ENCODE results near the gene PPM1F.
A peak's percentile ranks its signal among the peaks of the same experiment; 100 is the strongest.

The PPM1F gene

GRCh38 chr22:21921729-21922128 lies 30.9 kb downstream of the PPM1F start:
- Histone ChIP-seq H3K4me2 (ENCODE audit: low read length, poor library complexity, severe bottlenecking) (no peak overlapping the region), H4K8ac (ENCODE audit: low read length) (no peak overlapping the region), H2BK5ac (ENCODE audit: low read depth, low read length, poor library complexity, severe bottlenecking) (no peak overlapping the region), H3K27me3 (ENCODE audit: control insufficient read depth in 1 of 2, insufficient read depth in 1 of 2, low read length in 2 of 2) (no peaks in the 10 kb centered on the region), H3K9me3 (ENCODE audit: control insufficient read depth, low read length) (no peaks in the 10 kb centered on the region), H3K4ac (ENCODE audit: low read depth in 1 of 2, low read length in 2 of 2) (no peak overlapping the region), H3K23ac (ENCODE audit: low read length in 2 of 2) (no peak overlapping the region), H2AK5ac (ENCODE audit: low read length, severe bottlenecking) (no peak overlapping the region), H2BK120ac (ENCODE audit: low read depth, low read length) (no peak overlapping the region), H2BK12ac (ENCODE audit: low read length in 2 of 2) (no peak overlapping the region), H3K27ac (ENCODE audit: low read length, poor library complexity, severe bottlenecking) (no peak overlapping the region), H3K18ac (ENCODE audit: low read depth in 1 of 2, low read length in 2 of 2) (no peak overlapping the region), H2AFZ (ENCODE audit: low read depth, low read length) (no peak overlapping the region), H3K36me3 (ENCODE audit: control insufficient read depth in 1 of 2, insufficient read depth in 2 of 2, low read depth in 1 of 2, low read length in 2 of 2) (peaks cover 46 to 54% of the 10 kb centered on the region in 2 experiments), H3K79me1 (replicated peaks; ENCODE audit: low read length, poor library complexity, severe bottlenecking) (peaks cover 9% of the 10 kb centered on the region), H3K14ac (ENCODE audit: low read length in 2 of 2) (no peak overlapping the region), H3K4me1 (ENCODE audit: control insufficient read depth, insufficient read depth, low read depth, low read length) (peaks cover 21% of the 10 kb centered on the region), H3K9ac (ENCODE audit: low read length) (no peak overlapping the region), H4K91ac (ENCODE audit: low read length) (no peak overlapping the region), H3K4me3 (ENCODE audit: insufficient read depth in 1 of 2, low read depth in 1 of 2, low read length in 2 of 2) (no peak overlapping the region), H2BK15ac (ENCODE audit: low read depth, poor library complexity, severe bottlenecking) (no peak overlapping the region)
- DNase-seq = no peak
- WGBS = 85% methylated on average over 8 of the region's 8 CpGs

GRCh38 chr22:21921184-21921721 lies 31.4 kb downstream of the PPM1F start:
- H3K9me3 ChIP-seq (ENCODE audit: control insufficient read depth, low read length) = no peaks in the 10 kb centered on the region
- H4K8ac ChIP-seq (ENCODE audit: low read length) = no peak overlapping the region
- H2BK120ac ChIP-seq (ENCODE audit: low read depth, low read length) = no peak overlapping the region
- 88% methylated on average over 13 of the region's 13 CpGs for WGBS
- no peak overlapping the region for H3K18ac ChIP-seq (ENCODE audit: low read depth in 1 of 2, low read length in 2 of 2)
- no peak overlapping the region for H2BK15ac ChIP-seq (ENCODE audit: low read depth, poor library complexity, severe bottlenecking)
- H3K9ac ChIP-seq (ENCODE audit: low read length) = no peak overlapping the region
- H3K4me1 ChIP-seq (ENCODE audit: control insufficient read depth, insufficient read depth, low read depth, low read length) = peaks cover 18% of the 10 kb centered on the region
- no peak overlapping the region for H2AFZ ChIP-seq (ENCODE audit: low read depth, low read length)
- no peak overlapping the region for H3K4me2 ChIP-seq (ENCODE audit: low read length, poor library complexity, severe bottlenecking)
- no peak overlapping the region for H3K4me3 ChIP-seq (ENCODE audit: insufficient read depth in 1 of 2, low read depth in 1 of 2, low read length in 2 of 2)
- H3K27me3 ChIP-seq (ENCODE audit: control insufficient read depth in 1 of 2, insufficient read depth in 1 of 2, low read length in 2 of 2) = no peaks in the 10 kb centered on the region
- no peak overlapping the region for H2BK12ac ChIP-seq (ENCODE audit: low read length in 2 of 2)
- no peak overlapping the region for H3K23ac ChIP-seq (ENCODE audit: low read length in 2 of 2)
- DNase-seq = no peak
- no peak overlapping the region for H3K4ac ChIP-seq (ENCODE audit: low read depth in 1 of 2, low read length in 2 of 2)
- H4K91ac ChIP-seq (ENCODE audit: low read length) = no peak overlapping the region
- H3K14ac ChIP-seq (ENCODE audit: low read length in 2 of 2) = no peak overlapping the region
- peaks cover 7% of the 10 kb centered on the region for H3K79me1 ChIP-seq (replicated peaks; ENCODE audit: low read length, poor library complexity, severe bottlenecking)
- H3K27ac ChIP-seq (ENCODE audit: low read length, poor library complexity, severe bottlenecking) = no peak overlapping the region
- peaks cover 42 to 50% of the 10 kb centered on the region in 2 experiments for H3K36me3 ChIP-seq (ENCODE audit: control insufficient read depth in 1 of 2, insufficient read depth in 2 of 2, low read depth in 1 of 2, low read length in 2 of 2)
- H2BK5ac ChIP-seq (ENCODE audit: low read depth, low read length, poor library complexity, severe bottlenecking) = no peak overlapping the region
- no peak overlapping the region for H2AK5ac ChIP-seq (ENCODE audit: low read length, severe bottlenecking)

GRCh38 chr22:21920341-21921183 lies 32.1 kb downstream of the PPM1F start:
- Histone ChIP-seq H3K27ac (ENCODE audit: low read length, poor library complexity, severe bottlenecking) (no peak overlapping the region), H2BK5ac (ENCODE audit: low read depth, low read length, poor library complexity, severe bottlenecking) (peak overlapping the region; percentile 10), H3K23ac (ENCODE audit: low read length in 2 of 2) (no peak overlapping the region), H2BK120ac (ENCODE audit: low read depth, low read length) (no peak overlapping the region), H3K9ac (ENCODE audit: low read length) (no peak overlapping the region), H3K4me1 (ENCODE audit: control insufficient read depth, insufficient read depth, low read depth, low read length) (peaks cover 14% of the 10 kb centered on the region), H3K79me1 (replicated peaks; ENCODE audit: low read length, poor library complexity, severe bottlenecking) (peaks cover 7% of the 10 kb centered on the region), H4K8ac (ENCODE audit: low read length) (no peak overlapping the region), H3K36me3 (ENCODE audit: control insufficient read depth in 1 of 2, insufficient read depth in 2 of 2, low read depth in 1 of 2, low read length in 2 of 2) (peaks cover 39 to 45% of the 10 kb centered on the region in 2 experiments), H3K18ac (ENCODE audit: low read depth in 1 of 2, low read length in 2 of 2) (no peak overlapping the region), H3K4ac (ENCODE audit: low read depth in 1 of 2, low read length in 2 of 2) (no peak overlapping the region), H3K14ac (ENCODE audit: low read length in 2 of 2) (no peak overlapping the region), H2AFZ (ENCODE audit: low read depth, low read length) (no peak overlapping the region), H3K9me3 (ENCODE audit: control insufficient read depth, low read length) (no peaks in the 10 kb centered on the region), H2BK15ac (ENCODE audit: low read depth, poor library complexity, severe bottlenecking) (no peak overlapping the region), H2AK5ac (ENCODE audit: low read length, severe bottlenecking) (no peak overlapping the region), H3K27me3 (ENCODE audit: control insufficient read depth in 1 of 2, insufficient read depth in 1 of 2, low read length in 2 of 2) (no peaks in the 10 kb centered on the region), H3K4me2 (ENCODE audit: low read length, poor library complexity, severe bottlenecking) (no peak overlapping the region), H4K91ac (ENCODE audit: low read length) (no peak overlapping the region), H2BK12ac (ENCODE audit: low read length in 2 of 2) (no peak overlapping the region), H3K4me3 (ENCODE audit: insufficient read depth in 1 of 2, low read depth in 1 of 2, low read length in 2 of 2) (no peak overlapping the region)
- DNase-seq = no peak
- WGBS = 95% methylated on average over 16 of the region's 16 CpGs

GRCh38 chr22:21919526-21920307 lies 32.9 kb downstream of the PPM1F start:
- Histone ChIP-seq H3K79me1 (replicated peaks; ENCODE audit: low read length, poor library complexity, severe bottlenecking) (peaks cover 5% of the 10 kb centered on the region), H3K4me1 (ENCODE audit: control insufficient read depth, insufficient read depth, low read depth, low read length) (peaks cover 11% of the 10 kb centered on the region), H3K4ac (ENCODE audit: low read depth in 1 of 2, low read length in 2 of 2) (no peak overlapping the region), H3K27ac (ENCODE audit: low read length, poor library complexity, severe bottlenecking) (no peak overlapping the region), H3K9me3 (ENCODE audit: control insufficient read depth, low read length) (no peaks in the 10 kb centered on the region), H2BK5ac (ENCODE audit: low read depth, low read length, poor library complexity, severe bottlenecking) (peak overlapping the region; percentile 10), H2BK120ac (ENCODE audit: low read depth, low read length) (no peak overlapping the region), H2AFZ (ENCODE audit: low read depth, low read length) (no peak overlapping the region), H3K18ac (ENCODE audit: low read depth in 1 of 2, low read length in 2 of 2) (no peak overlapping the region), H3K27me3 (ENCODE audit: control insufficient read depth in 1 of 2, insufficient read depth in 1 of 2, low read length in 2 of 2) (no peaks in the 10 kb centered on the region), H3K4me2 (ENCODE audit: low read length, poor library complexity, severe bottlenecking) (no peak overlapping the region), H3K9ac (ENCODE audit: low read length) (no peak overlapping the region), H2AK5ac (ENCODE audit: low read length, severe bottlenecking) (no peak overlapping the region), H3K14ac (ENCODE audit: low read length in 2 of 2) (no peak overlapping the region), H4K8ac (ENCODE audit: low read length) (no peak overlapping the region), H2BK15ac (ENCODE audit: low read depth, poor library complexity, severe bottlenecking) (no peak overlapping the region), H4K91ac (ENCODE audit: low read length) (no peak overlapping the region), H2BK12ac (ENCODE audit: low read length in 2 of 2) (no peak overlapping the region), H3K36me3 (ENCODE audit: control insufficient read depth in 1 of 2, insufficient read depth in 2 of 2, low read depth in 1 of 2, low read length in 2 of 2) (peaks cover 34 to 43% of the 10 kb centered on the region in 2 experiments), H3K4me3 (ENCODE audit: insufficient read depth in 1 of 2, low read depth in 1 of 2, low read length in 2 of 2) (no peak overlapping the region), H3K23ac (ENCODE audit: low read length in 2 of 2) (no peak overlapping the region)
- WGBS = 92% methylated on average over 20 of the region's 20 CpGs
- DNase-seq = no peak

Data from mesenchymal stem cell (in vitro differentiated cells and primary cell).